DOHH2 (cell line): ENCODE measurements around the gene RGS7.
"Not testable (repeated sequence)": the region's sequence is repeated elsewhere in the genome, so short reads cannot be mapped to it uniquely, and the experiment has no call there.

ENCODE experiments used
- EZH2phosphoT487 ChIP-seq: fragments of 200-600 bp; sonication (generic); IDR thresholded peaks from 2 replicates; pipeline ENCODE4 v1.6.1; 2017; ENCODE audit warnings: borderline replicate concordance, mild to moderate bottlenecking, antibody characterized with exemption, low read length, moderate library complexity, mixed read lengths
- TF ChIP-seq, protein P1 (sequence below): fragments of 200-600 bp; sonication (generic); IDR thresholded peaks from one replicate; pipeline ENCODE4 v1.5.1; 2014; ENCODE audit warnings: antibody characterized with exemption, mild to moderate bottlenecking, low read depth, low read length; ENCODE audit not compliant: poor library complexity, severe bottlenecking

DNA sequence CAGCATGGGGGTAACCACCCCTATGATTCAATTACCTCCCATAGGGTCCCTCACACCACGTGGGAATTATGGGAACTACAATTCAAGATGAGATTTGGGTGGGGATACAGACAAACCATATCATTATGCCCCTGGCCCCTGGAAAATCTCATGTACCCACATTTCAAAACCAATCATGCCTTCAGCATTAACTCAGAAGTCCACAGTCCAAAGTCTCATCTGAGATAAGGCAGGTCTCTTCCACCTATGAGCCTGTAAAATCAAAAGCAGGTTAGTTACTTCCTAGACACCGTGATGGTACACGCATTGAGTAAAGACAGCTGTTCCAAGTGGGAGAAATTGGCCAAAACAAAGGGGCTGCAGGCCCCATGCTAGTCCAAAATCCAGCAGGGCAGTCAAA, 215.4 kb downstream of the RGS7 start:
- TF ChIP-seq, protein P1, sequence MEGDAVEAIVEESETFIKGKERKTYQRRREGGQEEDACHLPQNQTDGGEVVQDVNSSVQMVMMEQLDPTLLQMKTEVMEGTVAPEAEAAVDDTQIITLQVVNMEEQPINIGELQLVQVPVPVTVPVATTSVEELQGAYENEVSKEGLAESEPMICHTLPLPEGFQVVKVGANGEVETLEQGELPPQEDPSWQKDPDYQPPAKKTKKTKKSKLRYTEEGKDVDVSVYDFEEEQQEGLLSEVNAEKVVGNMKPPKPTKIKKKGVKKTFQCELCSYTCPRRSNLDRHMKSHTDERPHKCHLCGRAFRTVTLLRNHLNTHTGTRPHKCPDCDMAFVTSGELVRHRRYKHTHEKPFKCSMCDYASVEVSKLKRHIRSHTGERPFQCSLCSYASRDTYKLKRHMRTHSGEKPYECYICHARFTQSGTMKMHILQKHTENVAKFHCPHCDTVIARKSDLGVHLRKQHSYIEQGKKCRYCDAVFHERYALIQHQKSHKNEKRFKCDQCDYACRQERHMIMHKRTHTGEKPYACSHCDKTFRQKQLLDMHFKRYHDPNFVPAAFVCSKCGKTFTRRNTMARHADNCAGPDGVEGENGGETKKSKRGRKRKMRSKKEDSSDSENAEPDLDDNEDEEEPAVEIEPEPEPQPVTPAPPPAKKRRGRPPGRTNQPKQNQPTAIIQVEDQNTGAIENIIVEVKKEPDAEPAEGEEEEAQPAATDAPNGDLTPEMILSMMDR = not testable (repeated sequence)
- TF ChIP-seq EZH2phosphoT487 = not testable (repeated sequence)
